ENCODE results near the gene DLG3. TPM values are rescaled to one million over a fixed set of nuclear protein-coding genes. Genes with fewer than 3 reads are reported as not detected.

The DLG3 gene
- total and polyA plus RNA-seq, 2 of the 8 experiments (the other 6 are each of a cell fraction or from before 2014, with no cell fraction given), result 29.2 to 63.8 TPM

GRCh38 chrX:70481471-70482270 is 37.0 kb downstream of the DLG3 start:
- H3K4ac ChIP-seq (replicated peaks; ENCODE audit: insufficient read length, low read depth, low read length), result no peak overlapping the region
- H3K14ac ChIP-seq (ENCODE audit: insufficient read length), result no peak overlapping the region
- peaks cover 1% of the 10 kb centered on the region for H3K23me2 ChIP-seq (ENCODE audit: low read depth, low read length)
- H3K79me1 ChIP-seq (ENCODE audit: low read depth, low read length), result peaks cover 4% of the 10 kb centered on the region
- no peak overlapping the region for H2BK5ac ChIP-seq (ENCODE audit: low read depth, low read length)
- no peak overlapping the region for H2BK20ac ChIP-seq (ENCODE audit: low read length)
- no peak overlapping the region for H3K56ac ChIP-seq (replicated peaks; ENCODE audit: insufficient read length, low read depth, low read length)
- no peak overlapping the region; the same call in 1 of the 2 replicates for H3K27ac ChIP-seq (ENCODE audit: low read depth, low read length)
- no peak overlapping the region for H3K9ac ChIP-seq (replicated peaks in 1 of 4; ENCODE audit: extremely low read depth in 1 of 4, low read depth in 3 of 4, low read length in 3 of 4)
- H3K18ac ChIP-seq (ENCODE audit: extremely low read depth, low read length), result no peak overlapping the region
- no peak overlapping the region for H3K4me2 ChIP-seq (ENCODE audit: insufficient read depth in 1 of 2, low read depth in 2 of 2, low read length in 2 of 2)
- no peak overlapping the region for H4K5ac ChIP-seq (ENCODE audit: insufficient read length, low read depth, low read length)
- peaks cover 0 to 35% (median 10%) of the 10 kb centered on the region in 4 experiments; a peak in 5 of 8 replicates for H3K36me3 ChIP-seq (ENCODE audit: control insufficient read depth in 2 of 4, insufficient read depth in 4 of 4, low read length in 3 of 4)
- H3K23ac ChIP-seq (ENCODE audit: insufficient read length), result no peak overlapping the region
- no peak overlapping the region for H4K8ac ChIP-seq (ENCODE audit: extremely low read depth, insufficient read depth, low read length)
- no peak overlapping the region for H3K4me3 ChIP-seq (ENCODE audit: extremely low read depth in 1 of 4, insufficient read depth in 2 of 4, low read depth in 3 of 4, low read length in 4 of 4)
- H2BK120ac ChIP-seq (replicated peaks; ENCODE audit: low read depth, low read length), result no peak overlapping the region
- ChIA-PET POLR2A (ENCODE audit: partially characterized antibody) (interaction anchor here (1.1 to 5.3 kb wide), 5 partner anchors 12 to 26 kb away, joined by 3 to 29 read pairs (median 5); no protein-coding TSS in a partner anchor), CTCF (ENCODE audit: partially characterized antibody) (interaction anchor here (1.1 to 1.5 kb wide), 3 partner anchors 11 to 27 kb away, joined by 3 to 6 read pairs (median 3); no protein-coding TSS in a partner anchor)
- no peak for TF ChIP-seq SAP30 (IDR thresholded peaks at IDR 0.05; ENCODE audit: insufficient read depth, insufficient replicate concordance, low read length)
- no peak for TF ChIP-seq RXRA (IDR thresholded peaks at IDR 0.05; ENCODE audit: insufficient read depth, low read depth, low read length)
- no peak for TF ChIP-seq GTF2F1 (IDR thresholded peaks at IDR 0.05; ENCODE audit: borderline replicate concordance, low read depth, low read length)
- no peak for TF ChIP-seq CEBPB (IDR thresholded peaks at IDR 0.05; ENCODE audit: low read depth, low read length)
- no peak for TF ChIP-seq CREB1 (IDR thresholded peaks at IDR 0.05)
- TF ChIP-seq YY1 (IDR thresholded peaks at IDR 0.05; ENCODE audit: low read depth, low read length), result no peak
- TF ChIP-seq CHD1 (IDR thresholded peaks at IDR 0.05; ENCODE audit: low read depth, low read length), result no peak
- TF ChIP-seq CBX8 (IDR thresholded peaks at IDR 0.05; ENCODE audit: borderline replicate concordance, low read depth, low read length), result no peak
- no peak for TF ChIP-seq JUN (IDR thresholded peaks at IDR 0.05; ENCODE audit: low read depth, low read length)
- no peak for TF ChIP-seq TAF1 (IDR thresholded peaks at IDR 0.05; ENCODE audit: low read depth, low read length)
- no peaks in the 10 kb centered on the region for H3K9me3 ChIP-seq (ENCODE audit: insufficient read depth in 2 of 2, low read depth in 1 of 2, low read length in 1 of 2)
- H4K20me1 ChIP-seq (replicated peaks in 1 of 2; ENCODE audit: control insufficient read depth in 1 of 2, insufficient read depth in 2 of 2, low read length in 2 of 2), result peaks cover 4 to 29% of the 10 kb centered on the region in 2 experiments
- no peak overlapping the region for H4K91ac ChIP-seq (replicated peaks; ENCODE audit: insufficient read length, low read length)
- no peak for DNase-seq (ENCODE audit: low read depth in 1 of 2, low spot score in 2 of 2)
- FAIRE-seq, result no peak
- H2BK12ac ChIP-seq (ENCODE audit: low read depth, low read length), result no peak overlapping the region
- peaks cover 8 to 40% (median 25%) of the 10 kb centered on the region in 4 experiments; a peak in 6 of 7 replicates for H3K4me1 ChIP-seq (replicated peaks in 1 of 4; ENCODE audit: control insufficient read depth in 3 of 4, insufficient read depth in 4 of 4, low read length in 3 of 4)
- WGBS, 2 experiments (ENCODE audit: extremely low coverage in 1 of 2, insufficient coverage in 1 of 2, insufficient read length in 1 of 2, insufficient replicate concordance in 2 of 2, low coverage in 1 of 2, low lambda C conversion rate in 2 of 2, missing lambda C conversion rate in 1 of 2), result 92% methylated on average over 7 of the region's 8 CpGs; no CpG with 5 or more reads in 1 of the 2 experiments
- H3K79me2 ChIP-seq (ENCODE audit: control insufficient read depth in 1 of 2, insufficient read depth in 2 of 2, low read length in 2 of 2), result peaks cover 0 to 77% of the 10 kb centered on the region in 2 experiments; a peak in 2 of 4 replicates
- no peaks in the 10 kb centered on the region for H3K27me3 ChIP-seq (replicated peaks in 1 of 4; ENCODE audit: control insufficient read depth in 3 of 4, extremely low read depth in 1 of 4, insufficient read depth in 3 of 4, low read length in 3 of 4)
- no peak overlapping the region for H2AFZ ChIP-seq (ENCODE audit: low read length)
- no peak overlapping the region for H2AK5ac ChIP-seq (ENCODE audit: low read depth, low read length)
- no peak overlapping the region for H2BK15ac ChIP-seq (ENCODE audit: low read length)
